H1 (cell line): ENCODE data around the gene SPG11. TPM values are rescaled to one million over a fixed set of nuclear protein-coding genes. Genes with fewer than 3 reads are reported as not detected.

Experiments used
- CTCF ChIA-PET: fragments of 300-600 bp; sonication (Branson Sonifier 250); formaldehyde crosslinking; loops from one replicate; lab custom pipeline; 2021; ENCODE audit not compliant: partially characterized antibody; lab: Charles Lee
- POLR2A ChIA-PET: fragments of 300-600 bp; sonication (Branson Sonifier 250); formaldehyde crosslinking; loops from one replicate; lab custom pipeline; 2021; ENCODE audit warnings: inconsistent platforms; ENCODE audit not compliant: partially characterized antibody; lab: Charles Lee
- DNase-seq, 2 experiments: peaks; one replicate each; pipeline versions ENCODE4 v3.0.0 to v3.0.0-alpha.2; 2010 to 2022; ENCODE audit warnings: low spot score in 2 of 2, low read depth in 1 of 2, mixed read lengths in 1 of 2
- FAIRE-seq: peaks from 2 replicates; lab custom pipeline; 2011; peaks lifted over from hg19 to GRCh38; lab: Jason Lieb, UNC
- H2AFZ ChIP-seq: 2 replicates; pipeline ENCODE4 v1.8.1; 2012; ENCODE audit warnings: low read length, inconsistent platforms
- H2AK5ac ChIP-seq: 2 replicates; pipeline ENCODE4 v1.6.1; 2013; ENCODE audit warnings: low read depth, low read length
- H2BK120ac ChIP-seq: replicated peaks from 2 replicates; pipeline ENCODE3; 2013; ENCODE audit warnings: low read depth, low read length, inconsistent platforms
- H2BK12ac ChIP-seq: 2 replicates; pipeline ENCODE4 v1.6.1; 2013; ENCODE audit warnings: low read depth, low read length
- H2BK15ac ChIP-seq: 2 replicates; pipeline ENCODE4 v1.6.1; 2013; ENCODE audit warnings: low read length
- H2BK20ac ChIP-seq: 2 replicates; pipeline ENCODE4 v1.6.1; 2013; ENCODE audit warnings: low read length
- H2BK5ac ChIP-seq: 2 replicates; pipeline ENCODE4 v1.6.1; 2013; ENCODE audit warnings: low read depth, low read length
- H3K14ac ChIP-seq: 2 replicates; pipeline ENCODE4 v1.6.1; 2013; ENCODE audit warnings: inconsistent platforms; ENCODE audit not compliant: insufficient read length
- H3K18ac ChIP-seq: 2 replicates; pipeline ENCODE4 v1.6.1; 2013; ENCODE audit warnings: low read length; ENCODE audit errors: extremely low read depth
- H3K23ac ChIP-seq: 2 replicates; pipeline ENCODE4 v1.6.1; 2013; ENCODE audit warnings: inconsistent platforms; ENCODE audit not compliant: insufficient read length
- H3K23me2 ChIP-seq: 2 replicates; pipeline ENCODE4 v1.6.1; 2013; ENCODE audit warnings: low read depth, low read length
- H3K27ac ChIP-seq: 2 replicates; pipeline ENCODE4 v1.6.1; 2011; ENCODE audit warnings: low read depth, low read length, inconsistent platforms
- H3K27me3 ChIP-seq, 4 experiments: replicated peaks in 1 of 4; 1 replicate in 1 of 4; 2 replicates in 3 of 4; pipeline versions ENCODE4 v1.6.1 to v1.8.1; 2011 to 2013; ENCODE audit warnings: low read length in 3 of 4, mild to moderate bottlenecking in 3 of 4, inconsistent platforms in 2 of 4, mixed read lengths in 2 of 4, moderate library complexity in 1 of 4; ENCODE audit not compliant: control insufficient read depth in 3 of 4, insufficient read depth in 3 of 4; ENCODE audit errors: extremely low read depth in 1 of 4
- H3K36me3 ChIP-seq, 4 experiments: 2 replicates each; pipeline versions ENCODE4 v1.6.1 to v1.8.1; 2011 to 2013; ENCODE audit warnings: mild to moderate bottlenecking in 4 of 4, low read length in 3 of 4, moderate library complexity in 2 of 4, control low read depth in 1 of 4, inconsistent platforms in 1 of 4; ENCODE audit not compliant: insufficient read depth in 4 of 4, control insufficient read depth in 2 of 4
- H3K4ac ChIP-seq: replicated peaks from 2 replicates; pipeline ENCODE3; 2013; ENCODE audit warnings: low read length, low read depth, mixed read lengths, inconsistent platforms; ENCODE audit not compliant: insufficient read length
- H3K4me1 ChIP-seq, 4 experiments: replicated peaks in 1 of 4; 1 replicate in 1 of 4; 2 replicates in 3 of 4; pipeline versions ENCODE4 v1.6.1 to v1.8.1; 2011 to 2013; ENCODE audit warnings: low read length in 3 of 4, inconsistent platforms in 2 of 4, mixed read lengths in 1 of 4; ENCODE audit not compliant: insufficient read depth in 4 of 4, control insufficient read depth in 3 of 4
- H3K4me2 ChIP-seq, 2 experiments: 2 replicates each; pipeline versions ENCODE4 v1.6.1 to v1.8.1; 2011 to 2013; ENCODE audit warnings: low read depth in 2 of 2, low read length in 2 of 2, control low read depth in 1 of 2, inconsistent platforms in 1 of 2, mild to moderate bottlenecking in 1 of 2; ENCODE audit not compliant: insufficient read depth in 1 of 2
- H3K4me3 ChIP-seq, 4 experiments: fragments of 200-600, 300-600 bp in 1 of 4; sonication (generic), shearing (Covaris generic), sonication (Bioruptor Twin) in 1 of 4; 2 replicates each; pipeline versions ENCODE4 v1.5.1 to v1.8.1; 2011 to 2016; ENCODE audit warnings: low read length in 4 of 4, low read depth in 3 of 4, control low read depth in 2 of 4, inconsistent platforms in 2 of 4, mild to moderate bottlenecking in 2 of 4, mixed read lengths in 1 of 4, moderate library complexity in 1 of 4; ENCODE audit not compliant: insufficient read depth in 2 of 4; ENCODE audit errors: extremely low read depth in 1 of 4
- H3K56ac ChIP-seq: replicated peaks from 2 replicates; pipeline ENCODE3; 2013; ENCODE audit warnings: low read depth, mild to moderate bottlenecking, mixed read lengths, low read length, inconsistent platforms; ENCODE audit not compliant: insufficient read length
- H3K79me1 ChIP-seq: 2 replicates; pipeline ENCODE4 v1.6.1; 2013; ENCODE audit warnings: low read depth, low read length, control low read depth
- H3K79me2 ChIP-seq, 2 experiments: 2 replicates each; pipeline versions ENCODE4 v1.6.1 to v1.8.1; 2012 to 2013; ENCODE audit warnings: low read length in 2 of 2, mild to moderate bottlenecking in 2 of 2, inconsistent platforms in 1 of 2; ENCODE audit not compliant: insufficient read depth in 2 of 2, control insufficient read depth in 1 of 2
- H3K9ac ChIP-seq, 4 experiments: replicated peaks in 1 of 4; 1 replicate in 1 of 4; 2 replicates in 3 of 4; pipeline versions ENCODE4 v1.6.1 to v1.8.1; 2011 to 2013; ENCODE audit warnings: low read depth in 3 of 4, low read length in 3 of 4, control low read depth in 2 of 4, mild to moderate bottlenecking in 2 of 4, moderate library complexity in 2 of 4, inconsistent platforms in 1 of 4; ENCODE audit errors: extremely low read depth in 1 of 4
- H3K9me3 ChIP-seq, 2 experiments: 2 replicates each; pipeline versions ENCODE4 v1.6.1 to v1.8.1; 2012 to 2013; ENCODE audit warnings: mild to moderate bottlenecking in 2 of 2, moderate library complexity in 2 of 2, control low read depth in 1 of 2, inconsistent platforms in 1 of 2, low read depth in 1 of 2, low read length in 1 of 2, mixed read lengths in 1 of 2; ENCODE audit not compliant: insufficient read depth in 2 of 2
- H4K20me1 ChIP-seq, 2 experiments: replicated peaks in 1 of 2; 2 replicates each; pipeline versions ENCODE3 to v1.8.1; 2011 to 2013; ENCODE audit warnings: inconsistent platforms in 2 of 2, low read length in 2 of 2, mild to moderate bottlenecking in 1 of 2; ENCODE audit not compliant: insufficient read depth in 2 of 2, control insufficient read depth in 1 of 2
- H4K5ac ChIP-seq: 2 replicates; pipeline ENCODE4 v1.6.1; 2013; ENCODE audit warnings: low read length, low read depth, mixed read lengths, inconsistent platforms; ENCODE audit not compliant: insufficient read length
- H4K8ac ChIP-seq: 2 replicates; pipeline ENCODE4 v1.8.0; 2013; ENCODE audit warnings: mild to moderate bottlenecking, moderate library complexity, low read length, inconsistent platforms; ENCODE audit not compliant: insufficient read depth; ENCODE audit errors: extremely low read depth
- H4K91ac ChIP-seq: replicated peaks from 2 replicates; pipeline ENCODE3; 2013; ENCODE audit warnings: low read length, mixed read lengths, inconsistent platforms; ENCODE audit not compliant: insufficient read length
- CEBPB ChIP-seq: IDR thresholded peaks from 2 replicates; pipeline ENCODE4 v1.6.1; 2012; ENCODE audit warnings: low read depth, low read length
- KDM1A ChIP-seq: fragments of 200-600, 300-600 bp; sonication (generic); IDR thresholded peaks from 2 replicates; pipeline ENCODE4 v1.7.1; 2016; ENCODE audit warnings: mild to moderate bottlenecking, low read length, borderline replicate concordance
- RFX5 ChIP-seq: IDR thresholded peaks from 2 replicates; pipeline ENCODE4 v1.6.1; 2011; ENCODE audit warnings: low read depth, low read length, improper control_type of control experiment, borderline replicate concordance
- TBP ChIP-seq: IDR thresholded peaks from 2 replicates; pipeline ENCODE4 v1.6.1; 2011; ENCODE audit warnings: low read depth, low read length, improper control_type of control experiment
- WGBS, 2 experiments: shearing (Covaris generic) in 1 of 2; methylation state at CpG; one replicate each; pipeline versions ENCODE4 v1.1.6 to v1.1.7; 2013 to 2015; ENCODE audit warnings: low lambda C conversion rate in 2 of 2, mixed read lengths in 2 of 2, inconsistent platforms in 1 of 2, low coverage in 1 of 2, missing lambda C conversion rate in 1 of 2; ENCODE audit not compliant: insufficient replicate concordance in 2 of 2, insufficient coverage in 1 of 2, insufficient read length in 1 of 2; ENCODE audit errors: extremely low coverage in 1 of 2, missing lambda C conversion rate in 1 of 2; 5-methylcytosine and 5-hydroxymethylcytosine counted together
- polyA plus RNA-seq, 7 experiments: library from polyadenylated mRNA; depleted of rRNA in 3 of 7; stranded (reverse) in 5 of 7; unstranded in 2 of 7; fragments of >200 nt in 5 of 7; fragments of 200-250 nt in 2 of 7; gene quantifications; 1 replicate in 5 of 7; 2 replicates in 1 of 7; 4 replicates in 1 of 7; pipeline versions ENCODE4 v1.2.1 to v1.2.3, GENCODE V29; 2011 to 2013; ENCODE audit warnings: missing spikeins in 2 of 7, mixed read lengths in 2 of 7
- total RNA-seq: library from RNA; stranded (reverse); fragmentation: NEBNext Ultra II Directional; extraction: Animal tissue kit (Norgen Biotek cat#: 25700); gene quantifications from 2 replicates; pipeline ENCODE4 v1.2.1, GENCODE V29; 2021

Gene SPG11
- total and polyA plus RNA-seq, 2 of the 8 experiments (the other 6 are each of a cell fraction or from before 2014, with no cell fraction given), result 37.1 to 38.6 TPM

GRCh38 chr15:44646460-44646859, 17.0 kb downstream of the SPG11 start:
- CTCF ChIA-PET, result interaction anchor here (0.6 kb wide), 1 partner anchor 119 kb away, joined by 3 read pairs; no protein-coding TSS in a partner anchor
- 97% methylated on average over 2 of the region's 2 CpGs; no CpG with 5 or more reads in 1 of the 2 experiments for WGBS, 2 experiments
- no peak overlapping the region for H3K4me3 ChIP-seq

More at GRCh38 chr15:44646460-44646859, 17.0 kb downstream of the SPG11 start:
- no peak overlapping the region for H2BK5ac ChIP-seq
- DNase-seq (no peak), FAIRE-seq (no peak)
- POLR2A ChIA-PET, result no interaction called here
- H3K4me1 ChIP-seq, result no peaks in the 10 kb centered on the region
- H3K56ac ChIP-seq, result no peak overlapping the region
- no peak overlapping the region for H3K23ac ChIP-seq
- no peak overlapping the region for H4K91ac ChIP-seq
- H2BK20ac ChIP-seq, result no peak overlapping the region
- H2AFZ ChIP-seq, result no peak overlapping the region
- H3K79me1 ChIP-seq, result no peaks in the 10 kb centered on the region
- H2BK15ac ChIP-seq, result no peak overlapping the region
- H4K20me1 ChIP-seq, result no peaks in the 10 kb centered on the region
- no peak overlapping the region for H3K14ac ChIP-seq
- H3K9ac ChIP-seq, result no peak overlapping the region
- H3K4ac ChIP-seq, result no peak overlapping the region
- no peak overlapping the region for H4K8ac ChIP-seq
- H4K5ac ChIP-seq, result no peak overlapping the region
- H3K23me2 ChIP-seq, result no peaks in the 10 kb centered on the region; the same call in 1 of the 2 replicates
- H2BK12ac ChIP-seq, result no peak overlapping the region
- H3K36me3 ChIP-seq, result peaks cover 2 to 30% (median 20%) of the 10 kb centered on the region in 4 experiments; a peak in 7 of 8 replicates
- peaks cover 0 to 7% of the 10 kb centered on the region in 2 experiments; a peak in 2 of 4 replicates for H3K79me2 ChIP-seq
- no peak overlapping the region for H3K4me2 ChIP-seq
- H3K9me3 ChIP-seq, result 0 out of 4 replicates have a peak, but pooled peaks cover 0 to 3% of the 10 kb centered on the region in 2 experiments
- no peak for TF ChIP-seq CEBPB
- TF ChIP-seq KDM1A, result 0 out of 2 replicates have a peak, but pooled peaks have one; percentile 12
- TF ChIP-seq RFX5, result no peak
- TF ChIP-seq TBP, result no peak
- H3K18ac ChIP-seq, result no peak overlapping the region
- H2AK5ac ChIP-seq, result no peak overlapping the region
- H2BK120ac ChIP-seq, result no peak overlapping the region
- H3K27ac ChIP-seq, result no peak overlapping the region
- H3K27me3 ChIP-seq, result no peaks in the 10 kb centered on the region
